CD14-positive monocyte (primary cell): ENCODE measurements around the gene DOCK1. TPM values are rescaled to one million over a fixed set of nuclear protein-coding genes. Genes with fewer than 3 reads are reported as not detected.

ENCODE experiments used
- DNase-seq, 3 donors: peaks; one replicate each; pipeline ENCODE4 v3.0.0-alpha.2; 2011 to 2022
- H2AFZ ChIP-seq: 2 replicates; pipeline ENCODE4 v1.6.0; 2012; ENCODE audit warnings: mild to moderate bottlenecking, low read depth, low read length, inconsistent platforms; ENCODE audit not compliant: insufficient read depth, poor library complexity, severe bottlenecking
- H3K27ac ChIP-seq, 2 donors: 1 replicate in 1 of 2; 2 replicates in 1 of 2; pipeline ENCODE4 v1.5.1; 2012 to 2013; ENCODE audit warnings: low read length in 2 of 2, control low read depth in 1 of 2, inconsistent platforms in 1 of 2, low read depth in 1 of 2, mild to moderate bottlenecking in 1 of 2
- H3K27me3 ChIP-seq, 2 donors: one replicate each; pipeline versions ENCODE4 v1.6.0 to v1.6.1; 2011 to 2013; ENCODE audit warnings: low read length in 2 of 2; ENCODE audit not compliant: control insufficient read depth in 2 of 2, insufficient read depth in 2 of 2
- H3K36me3 ChIP-seq, 2 donors: replicated peaks in 1 of 2; 1 replicate in 1 of 2; 2 replicates in 1 of 2; pipeline versions ENCODE4 v1.5.1 to v1.6.1; 2012 to 2013; ENCODE audit warnings: low read length in 2 of 2, control low read depth in 1 of 2, inconsistent platforms in 1 of 2, mild to moderate bottlenecking in 1 of 2; ENCODE audit not compliant: insufficient read depth in 2 of 2, control insufficient read depth in 1 of 2
- H3K4me1 ChIP-seq, 2 donors: 1 replicate in 1 of 2; 2 replicates in 1 of 2; pipeline versions ENCODE4 v1.5.1 to v1.6.1; 2012 to 2013; ENCODE audit warnings: low read length in 2 of 2, control low read depth in 1 of 2, inconsistent platforms in 1 of 2, mild to moderate bottlenecking in 1 of 2, moderate library complexity in 1 of 2; ENCODE audit not compliant: insufficient read depth in 2 of 2, control insufficient read depth in 1 of 2
- H3K4me2 ChIP-seq: replicated peaks from 2 replicates; pipeline ENCODE3; 2012; ENCODE audit warnings: low read length, moderate library complexity, mild to moderate bottlenecking; ENCODE audit not compliant: poor library complexity, severe bottlenecking; ENCODE audit errors: extremely low read depth
- H3K4me3 ChIP-seq, 3 experiments: fragments of 200-600 bp in 1 of 3; sonication (generic) in 1 of 3; replicated peaks in 1 of 3; 1 replicate in 2 of 3; 2 replicates in 1 of 3; pipeline ENCODE4 v1.5.1; 2011 to 2013; ENCODE audit warnings: low read length in 3 of 3, mild to moderate bottlenecking in 3 of 3, control low read depth in 2 of 3, low read depth in 2 of 3, inconsistent platforms in 1 of 3, moderate library complexity in 1 of 3
- H3K79me2 ChIP-seq: 2 replicates; pipeline ENCODE4 v1.6.0; 2012; ENCODE audit warnings: mild to moderate bottlenecking, control low read depth, inconsistent platforms, low read length, moderate library complexity; ENCODE audit not compliant: insufficient read depth
- H3K9ac ChIP-seq: 2 replicates; pipeline ENCODE4 v1.6.0; 2017; ENCODE audit warnings: low read length, mild to moderate bottlenecking; ENCODE audit not compliant: insufficient read depth, poor library complexity, severe bottlenecking
- H3K9me3 ChIP-seq, 2 donors: replicated peaks in 1 of 2; 1 replicate in 1 of 2; 2 replicates in 1 of 2; pipeline versions ENCODE4 v1.5.1 to v1.6.1; 2012 to 2013; ENCODE audit warnings: low read length in 2 of 2, control low read depth in 1 of 2; ENCODE audit not compliant: control insufficient read depth in 1 of 2, insufficient read depth in 1 of 2
- H4K20me1 ChIP-seq: 2 replicates; pipeline ENCODE4 v1.6.0; 2012; ENCODE audit warnings: mild to moderate bottlenecking, low read length, control low read depth, moderate library complexity; ENCODE audit not compliant: insufficient read depth
- H3K27ac Mint-ChIP-seq, 7 donors: one replicate each; pipeline ENCODE4 v1.8.0; 2020; ENCODE audit warnings: mild to moderate bottlenecking in 7 of 7, mixed read lengths in 7 of 7, moderate library complexity in 6 of 7, inconsistent platforms in 2 of 7
- H3K27me3 Mint-ChIP-seq, 3 donors: one replicate each; pipeline ENCODE4 v1.8.0; 2021 to 2022; ENCODE audit warnings: low read depth in 3 of 3, mild to moderate bottlenecking in 3 of 3, mixed read lengths in 3 of 3, moderate library complexity in 3 of 3, inconsistent platforms in 1 of 3
- H3K36me3 Mint-ChIP-seq, 2 donors: one replicate each; pipeline ENCODE4 v1.8.0; 2020; ENCODE audit warnings: mixed read lengths in 2 of 2, inconsistent platforms in 1 of 2, mild to moderate bottlenecking in 1 of 2
- H3K4me1 Mint-ChIP-seq: one replicate; pipeline ENCODE4 v1.8.0; 2020; ENCODE audit warnings: mild to moderate bottlenecking, mixed read lengths
- H3K4me3 Mint-ChIP-seq, 2 donors: one replicate each; pipeline ENCODE4 v1.8.0; 2020; ENCODE audit warnings: mild to moderate bottlenecking in 2 of 2, mixed read lengths in 2 of 2, moderate library complexity in 1 of 2
- H3K9me3 Mint-ChIP-seq, 7 donors: one replicate each; pipeline ENCODE4 v1.8.0; 2020 to 2022; ENCODE audit warnings: mixed read lengths in 7 of 7, mild to moderate bottlenecking in 6 of 7, moderate library complexity in 6 of 7, inconsistent platforms in 2 of 7
- CTCF ChIP-seq: fragments of 200-600 bp; IDR thresholded peaks from one replicate; pipeline ENCODE4 v1.8.0; 2022; ENCODE audit warnings: antibody characterized with exemption, mild to moderate bottlenecking
- WGBS: methylation state at CpG from one replicate; pipeline ENCODE4 v1.1.5; 2013; ENCODE audit warnings: missing lambda C conversion rate; ENCODE audit not compliant: insufficient coverage; 5-methylcytosine and 5-hydroxymethylcytosine counted together
- intact Hi-C, 2 donors: fragments of 100-400 bp; cut with micrococcal nuclease; formaldehyde crosslinking; loops; one replicate each; pipeline versions ENCODE4 v1.15.0 to v1.15.1; 2023
- polyA plus RNA-seq, 3 donors: library from polyadenylated mRNA; depleted of rRNA in 1 of 3; unstranded in 2 of 3; stranded (reverse) in 1 of 3; fragments of 300-500 nt in 2 of 3; fragments of >200 nt in 1 of 3; fragmentation: Illumina TruSeq in 2 of 3; gene quantifications; 1 replicate in 2 of 3; 2 replicates in 1 of 3; pipeline ENCODE4 v1.2.3, GENCODE V29; 2012 to 2021

The DOCK1 gene
- polyA plus RNA-seq, 3 donors: 0.31 to 0.35 TPM; not detected in 1

- no peak for DNase-seq
- no peaks in the 10 kb centered on the region for H3K79me2 ChIP-seq
- H3K4me2 ChIP-seq: no peak overlapping the region
- 95% methylated on average over 17 of the region's 18 CpGs for WGBS
- peaks cover 4 to 36% of the 10 kb centered on the region in 2 donors for H3K9me3 ChIP-seq
- H3K9me3 Mint-ChIP-seq: peaks cover 5 to 23% (median 14%) of the 10 kb centered on the region in 7 donors
- H4K20me1 ChIP-seq: no peaks in the 10 kb centered on the region
- H3K4me1 Mint-ChIP-seq: peaks cover 5% of the 10 kb centered on the region
- TF ChIP-seq CTCF: no peak
- H3K27ac Mint-ChIP-seq: no peak overlapping the region
- no peaks in the 10 kb centered on the region for H3K36me3 ChIP-seq
- no peaks in the 10 kb centered on the region for H3K36me3 Mint-ChIP-seq
- H3K9ac ChIP-seq: no peak overlapping the region
- peaks cover 0 to 2% (median 0%) of the 10 kb centered on the region in 3 donors for H3K27me3 Mint-ChIP-seq
- H3K4me1 ChIP-seq: no peaks in the 10 kb centered on the region
- H3K4me3 Mint-ChIP-seq: no peak overlapping the region
- no peaks in the 10 kb centered on the region for H3K27me3 ChIP-seq
- no peak overlapping the region for H3K4me3 ChIP-seq
- no peak overlapping the region for H2AFZ ChIP-seq
- H3K27ac ChIP-seq: no peak overlapping the region
- intact Hi-C loops: no loop called here
These were observed 523.3 kb downstream of the DOCK1 start for GRCh38 chr10:127428385-127428980.

GRCh38 chr10:127429601-127430312 lies 524.5 kb downstream of the DOCK1 start:
- H2AFZ ChIP-seq: no peak overlapping the region
- no peak overlapping the region for H3K27ac ChIP-seq
- no peaks in the 10 kb centered on the region for H3K27me3 ChIP-seq
- Mint-ChIP-seq H3K27me3 (peaks cover 0 to 2% (median 0%) of the 10 kb centered on the region in 3 donors), H3K4me3 (no peak overlapping the region), H3K36me3 (no peaks in the 10 kb centered on the region), H3K4me1 (peaks cover 5% of the 10 kb centered on the region), H3K27ac (no peak overlapping the region), H3K9me3 (peaks cover 5 to 23% (median 14%) of the 10 kb centered on the region in 7 donors)
- H3K79me2 ChIP-seq: no peaks in the 10 kb centered on the region
- intact Hi-C loops: no loop called here
- no peak for TF ChIP-seq CTCF
- no peaks in the 10 kb centered on the region for H3K4me1 ChIP-seq
- WGBS: 96% methylated on average over 16 of the region's 19 CpGs
- DNase-seq: no peak
- no peak overlapping the region for H3K4me3 ChIP-seq
- H4K20me1 ChIP-seq: no peaks in the 10 kb centered on the region
- no peaks in the 10 kb centered on the region for H3K36me3 ChIP-seq
- no peak overlapping the region for H3K4me2 ChIP-seq
- H3K9me3 ChIP-seq: peaks cover 4 to 36% of the 10 kb centered on the region in 2 donors
- H3K9ac ChIP-seq: no peak overlapping the region
